ENCODE data around the gene NSMCE1. TPM values are rescaled to one million over a fixed set of nuclear protein-coding genes. Genes with fewer than 3 reads are reported as not detected.

NSMCE1 gene
- total and polyA plus RNA-seq, 2 of the 4 experiments (the other 2 are of a cell fraction) = 47.5 to 120 TPM

DNA sequence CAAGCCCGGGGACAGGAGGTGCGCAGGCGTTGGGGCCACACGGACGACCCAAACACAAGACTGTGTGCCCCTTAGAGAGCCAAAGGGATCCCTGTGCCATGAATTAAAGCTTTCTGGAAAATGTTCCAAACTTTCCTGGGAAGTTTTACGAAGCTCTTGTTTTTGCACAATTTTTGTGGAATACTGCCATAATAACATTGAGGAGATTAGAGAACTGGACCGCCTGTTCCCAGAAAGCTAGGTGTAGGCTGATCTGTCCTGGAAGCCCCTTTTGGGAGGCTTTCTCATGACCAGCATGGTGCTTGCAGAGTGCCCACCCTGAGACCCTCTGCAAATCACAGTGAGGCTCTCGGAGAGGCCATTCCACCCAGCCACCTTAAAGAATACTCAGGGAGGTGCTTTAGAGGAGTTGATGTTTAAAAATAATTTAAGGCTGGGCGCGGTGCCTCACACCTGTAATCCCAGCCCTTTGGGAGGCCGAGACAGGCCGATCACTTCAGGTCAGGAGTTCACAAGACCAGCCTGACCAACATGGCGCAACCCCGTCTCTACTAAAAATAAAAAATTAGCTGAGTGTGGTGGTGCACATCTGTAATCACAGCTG is 64.2 kb downstream of the NSMCE1 start:
- H3K36me3 ChIP-seq (ENCODE audit: control insufficient read depth, insufficient read depth, low read length) = no peaks in the 10 kb centered on the region
- peak overlapping the region; percentile 86 for H4K91ac ChIP-seq (ENCODE audit: insufficient read depth, low read depth, low read length)
- no peaks in the 10 kb centered on the region for H3K27me3 ChIP-seq (ENCODE audit: control insufficient read depth, insufficient read depth, low read length)
- TF ChIP-seq MAFK (IDR thresholded peaks at IDR 0.05; ENCODE audit: low read depth, low read length) (no peak), CEBPB (IDR thresholded peaks at IDR 0.05; ENCODE audit: low read depth, low read length) (no peak), CHD1 (IDR thresholded peaks at IDR 0.05; ENCODE audit: low read depth, low read length) (no peak), RFX5 (IDR thresholded peaks at IDR 0.05; ENCODE audit: low read depth, low read length) (no peak), SMC3 (IDR thresholded peaks at IDR 0.05; ENCODE audit: low read depth, low read length) (no peak), POLR2A (IDR thresholded peaks at IDR 0.05; ENCODE audit: low read depth, low read length) (no peak), RAD21 (IDR thresholded peaks at IDR 0.05; ENCODE audit: low read length) (no peak), MAZ (IDR thresholded peaks at IDR 0.05; ENCODE audit: borderline replicate concordance, low read depth, low read length) (no peak), MXI1 (IDR thresholded peaks at IDR 0.05; ENCODE audit: borderline replicate concordance, low read depth, low read length) (no peak), NFE2L2 (IDR thresholded peaks at IDR 0.05; ENCODE audit: low read depth, low read length) (no peak), RCOR1 (IDR thresholded peaks at IDR 0.05; ENCODE audit: insufficient replicate concordance, low read length) (no peak), BHLHE40 (IDR thresholded peaks at IDR 0.05; ENCODE audit: low read depth, low read length) (no peak)
- TF ChIP-seq, protein P1, sequence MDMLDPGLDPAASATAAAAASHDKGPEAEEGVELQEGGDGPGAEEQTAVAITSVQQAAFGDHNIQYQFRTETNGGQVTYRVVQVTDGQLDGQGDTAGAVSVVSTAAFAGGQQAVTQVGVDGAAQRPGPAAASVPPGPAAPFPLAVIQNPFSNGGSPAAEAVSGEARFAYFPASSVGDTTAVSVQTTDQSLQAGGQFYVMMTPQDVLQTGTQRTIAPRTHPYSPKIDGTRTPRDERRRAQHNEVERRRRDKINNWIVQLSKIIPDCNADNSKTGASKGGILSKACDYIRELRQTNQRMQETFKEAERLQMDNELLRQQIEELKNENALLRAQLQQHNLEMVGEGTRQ (IDR thresholded peaks at IDR 0.05; ENCODE audit: low read depth, low read length) = no peak
- TF ChIP-seq, protein P2, sequence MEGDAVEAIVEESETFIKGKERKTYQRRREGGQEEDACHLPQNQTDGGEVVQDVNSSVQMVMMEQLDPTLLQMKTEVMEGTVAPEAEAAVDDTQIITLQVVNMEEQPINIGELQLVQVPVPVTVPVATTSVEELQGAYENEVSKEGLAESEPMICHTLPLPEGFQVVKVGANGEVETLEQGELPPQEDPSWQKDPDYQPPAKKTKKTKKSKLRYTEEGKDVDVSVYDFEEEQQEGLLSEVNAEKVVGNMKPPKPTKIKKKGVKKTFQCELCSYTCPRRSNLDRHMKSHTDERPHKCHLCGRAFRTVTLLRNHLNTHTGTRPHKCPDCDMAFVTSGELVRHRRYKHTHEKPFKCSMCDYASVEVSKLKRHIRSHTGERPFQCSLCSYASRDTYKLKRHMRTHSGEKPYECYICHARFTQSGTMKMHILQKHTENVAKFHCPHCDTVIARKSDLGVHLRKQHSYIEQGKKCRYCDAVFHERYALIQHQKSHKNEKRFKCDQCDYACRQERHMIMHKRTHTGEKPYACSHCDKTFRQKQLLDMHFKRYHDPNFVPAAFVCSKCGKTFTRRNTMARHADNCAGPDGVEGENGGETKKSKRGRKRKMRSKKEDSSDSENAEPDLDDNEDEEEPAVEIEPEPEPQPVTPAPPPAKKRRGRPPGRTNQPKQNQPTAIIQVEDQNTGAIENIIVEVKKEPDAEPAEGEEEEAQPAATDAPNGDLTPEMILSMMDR (conservative IDR thresholded peaks at IDR 0.05; ENCODE audit: low read depth, low read length) = no peak
- TF ChIP-seq, protein P3, sequence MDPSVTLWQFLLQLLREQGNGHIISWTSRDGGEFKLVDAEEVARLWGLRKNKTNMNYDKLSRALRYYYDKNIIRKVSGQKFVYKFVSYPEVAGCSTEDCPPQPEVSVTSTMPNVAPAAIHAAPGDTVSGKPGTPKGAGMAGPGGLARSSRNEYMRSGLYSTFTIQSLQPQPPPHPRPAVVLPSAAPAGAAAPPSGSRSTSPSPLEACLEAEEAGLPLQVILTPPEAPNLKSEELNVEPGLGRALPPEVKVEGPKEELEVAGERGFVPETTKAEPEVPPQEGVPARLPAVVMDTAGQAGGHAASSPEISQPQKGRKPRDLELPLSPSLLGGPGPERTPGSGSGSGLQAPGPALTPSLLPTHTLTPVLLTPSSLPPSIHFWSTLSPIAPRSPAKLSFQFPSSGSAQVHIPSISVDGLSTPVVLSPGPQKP (IDR thresholded peaks at IDR 0.05; ENCODE audit: borderline replicate concordance, low read depth, low read length) = no peak
- H2AK5ac ChIP-seq (ENCODE audit: low read depth, low read length) = peak overlapping the region; percentile 83
- H4K20me1 ChIP-seq (ENCODE audit: insufficient read depth, low read length) = no peaks in the 10 kb centered on the region
- H2BK120ac ChIP-seq (ENCODE audit: low read depth, low read length) = peak overlapping the region; percentile 28; the same call in 1 of the 2 replicates
- H2AFZ ChIP-seq (replicated peaks; ENCODE audit: low read length, poor library complexity) = peak overlapping the region; percentile 95
- peak overlapping the region; percentile 80 for H3K9ac ChIP-seq (ENCODE audit: low read depth, low read length)
- H3K23ac ChIP-seq (ENCODE audit: low read depth, low read length) = peak overlapping the region; percentile 78
- H3K27ac ChIP-seq (ENCODE audit: insufficient read depth, low read length) = peak overlapping the region; percentile 84
- H3K4me1 ChIP-seq (ENCODE audit: control insufficient read depth, insufficient read depth, low read length) = peaks cover 2% of the 10 kb centered on the region
- peak overlapping the region; percentile 83 for H3K56ac ChIP-seq (ENCODE audit: extremely low read depth, insufficient read depth, low read length)
- H2BK5ac ChIP-seq (ENCODE audit: low read depth, low read length, poor library complexity, severe bottlenecking) = peak overlapping the region; percentile 75
- H3K18ac ChIP-seq (ENCODE audit: low read depth, low read length) = peak overlapping the region; percentile 31; the same call in 1 of the 2 replicates
- H4K5ac ChIP-seq (ENCODE audit: low read depth, low read length) = peak overlapping the region; percentile 61
- peak overlapping the region; percentile 79 for H3K4me2 ChIP-seq (ENCODE audit: low read depth, low read length)
- no peak overlapping the region for H2BK20ac ChIP-seq (ENCODE audit: low read depth, low read length)
- H2BK15ac ChIP-seq (ENCODE audit: low read depth, low read length) = 0 out of 3 replicates have a peak overlapping the region, but pooled peaks have one; percentile 8
- intact Hi-C loops (cut with micrococcal nuclease) = no loop called here
- H3K14ac ChIP-seq (replicated peaks; ENCODE audit: low read depth, low read length) = peak overlapping the region; percentile 82
- H2AK9ac ChIP-seq (replicated peaks; ENCODE audit: low read depth, low read length, poor library complexity) = peak overlapping the region; percentile 90
- H4K8ac ChIP-seq (ENCODE audit: low read depth in 2 of 2, low read length in 2 of 2) = peak overlapping the region; percentile 82 to 92
- DNase-seq = no peak
- WGBS, 2 experiments (ENCODE audit: extremely low coverage in 2 of 2, insufficient read length in 1 of 2) = 0% methylated on average over 2 of the region's 14 CpGs; no CpG with 5 or more reads in 1 of the 2 experiments
- peaks cover 3% of the 10 kb centered on the region for H3K9me1 ChIP-seq (ENCODE audit: insufficient read depth, low read length)
- H3K4me3 ChIP-seq (ENCODE audit: insufficient read depth, low read depth, low read length) = peak overlapping the region; percentile 56
- no peaks in the 10 kb centered on the region for H3K9me3 ChIP-seq (ENCODE audit: control insufficient read depth, insufficient read depth, low read length)
- CTCF ChIA-PET = interaction anchor here (1.0 to 1.5 kb wide), 2 partner anchors 25 to 163 kb away, joined by 3 read pairs; no protein-coding TSS in a partner anchor
- no peak for ATAC-seq (ENCODE audit: low read depth)
- H3K4ac ChIP-seq (ENCODE audit: low read depth, low read length) = peak overlapping the region; percentile 85
- POLR2A ChIA-PET (ENCODE audit: unreplicated experiment) = interaction anchor here (1.1 kb wide), 1 partner anchor 26 kb away, joined by 5 read pairs; no protein-coding TSS in a partner anchor
- H3K79me1 ChIP-seq (ENCODE audit: low read depth in 1 of 2, low read length in 2 of 2) = peaks cover 15 to 27% of the 10 kb centered on the region in 2 experiments; a peak in 2 of 4 replicates
- in situ Hi-C loops (cut with MboI; ENCODE audit: low sequenced_read_pairs) = no loop called here
- BruUV-seq (replicated peaks) = no TSS peak
- dilution Hi-C loops (cut with HindIII; ENCODE audit: low sequenced_read_pairs, unreplicated experiment) = no loop called here
